HCT116 (cell line): ENCODE measurements around the gene RNF130. TPM values are rescaled to one million over a fixed set of nuclear protein-coding genes. Genes with fewer than 3 reads are reported as not detected.

Experiments
- ATAC-seq: fragments of 200-7000 bp; cut with Tn5 transposase; 2 replicates; pipeline ENCODE4 v1.9.1; 2020; ENCODE audit warnings: mild to moderate bottlenecking, moderate library complexity
- BruUV-seq: library from RNA; stranded (reverse); fragments of 400-500 nt; replicated peaks from 2 replicates; lab custom pipeline; 2021; lab: Mats Ljungman, UMichigan
- CTCF ChIA-PET: fragments of 300-600 bp; sonication (Branson Sonifier 250); formaldehyde crosslinking; loops from one replicate; lab custom pipeline; 2021; ENCODE audit warnings: antibody characterized with exemption; lab: Charles Lee
- POLR2A ChIA-PET: fragments of 300-600, 350-600 bp; sonication (Branson Sonifier 250); formaldehyde crosslinking; loops from one replicate; lab custom pipeline; 2021; ENCODE audit warnings: antibody characterized with exemption; lab: Charles Lee
- RAD21 ChIA-PET, 2 experiments: fragments of 300-600 bp; sonication (Branson Sonifier 250); formaldehyde crosslinking; loops; one replicate each; lab custom pipeline; 2023; ENCODE audit warnings: low total read pairs in 2 of 2; ENCODE audit not compliant: uncharacterized antibody in 2 of 2, unreplicated experiment in 2 of 2, low non-redundant PET in 1 of 2; lab: Charles Lee
- DNase-seq: peaks from one replicate; pipeline ENCODE4 v3.0.0-alpha.2; 2010; ENCODE audit warnings: low read depth, low spot score
- H2AFZ ChIP-seq: fragments of 200-600 bp; shearing (Covaris generic), sonication (generic); 2 replicates; pipeline ENCODE4 v1.6.1; 2017; ENCODE audit warnings: low read depth, mixed run types, mixed read lengths, antibody characterized with exemption, low read length; ENCODE audit not compliant: poor library complexity, severe bottlenecking
- H3K27ac ChIP-seq: 2 replicates; pipeline ENCODE4 v1.5.1; 2012; ENCODE audit warnings: low read depth, low read length
- H3K27me3 ChIP-seq: fragments of 200-600 bp; sonication (generic); 2 replicates; pipeline ENCODE4 v1.6.1; 2016; ENCODE audit warnings: mixed run types, low read length, mixed read lengths; ENCODE audit not compliant: insufficient read depth
- H3K36me3 ChIP-seq, 2 experiments: fragments of 200-500 bp in 1 of 2; fragments of 200-600 bp in 1 of 2; sonication (Bioruptor generic) in 1 of 2; sonication (generic) in 1 of 2; 2 replicates each; pipeline versions ENCODE4 v1.5.1 to v1.6.1; 2014 to 2016; ENCODE audit warnings: low read length in 2 of 2, inconsistent platforms in 1 of 2, mixed read lengths in 1 of 2, mixed run types in 1 of 2; ENCODE audit not compliant: insufficient read depth in 2 of 2, control insufficient read depth in 1 of 2
- H3K4me1 ChIP-seq, 2 experiments: fragments of 200-600 bp in 1 of 2; sonication (generic) in 1 of 2; 2 replicates each; pipeline versions ENCODE4 v1.5.1 to v1.6.1; 2012 to 2017; ENCODE audit warnings: low read length in 2 of 2, inconsistent platforms in 1 of 2, mild to moderate bottlenecking in 1 of 2, mixed read lengths in 1 of 2, mixed run types in 1 of 2, moderate library complexity in 1 of 2; ENCODE audit not compliant: insufficient read depth in 2 of 2, control insufficient read depth in 1 of 2
- H3K4me2 ChIP-seq: fragments of 200-600 bp; sonication (generic); 2 replicates; pipeline ENCODE4 v1.6.1; 2017; ENCODE audit warnings: mixed run types, low read length, mixed read lengths
- H3K4me3 ChIP-seq, 2 experiments: fragments of 200-600 bp in 1 of 2; sonication (generic) in 1 of 2; replicated peaks in 1 of 2; 2 replicates each; pipeline ENCODE4 v1.5.1; 2011 to 2016; ENCODE audit warnings: low read length in 2 of 2, control low read depth in 1 of 2, low read depth in 1 of 2, mild to moderate bottlenecking in 1 of 2, mixed read lengths in 1 of 2, mixed run types in 1 of 2
- H3K79me2 ChIP-seq: fragments of 200-600 bp; sonication (generic); 2 replicates; pipeline ENCODE4 v1.6.1; 2017; ENCODE audit warnings: mild to moderate bottlenecking, mixed run types, low read length, moderate library complexity, mixed read lengths; ENCODE audit not compliant: insufficient read depth
- H3K9ac ChIP-seq: fragments of 200-600 bp; sonication (generic); 2 replicates; pipeline ENCODE4 v1.6.1; 2016; ENCODE audit warnings: low read length, mixed read lengths
- H3K9me2 ChIP-seq: fragments of 200-600 bp; sonication (generic), shearing (Covaris generic); 2 replicates; pipeline ENCODE4 v1.6.1; 2017; ENCODE audit warnings: mixed run types, mild to moderate bottlenecking, moderate library complexity; ENCODE audit not compliant: insufficient read depth
- H3K9me3 ChIP-seq, 2 experiments: fragments of 200-500 bp in 1 of 2; fragments of 200-600 bp in 1 of 2; sonication (Bioruptor generic) in 1 of 2; sonication (generic) in 1 of 2; 2 replicates each; pipeline ENCODE4 v1.6.1; 2014 to 2017; ENCODE audit warnings: low read length in 2 of 2, mixed read lengths in 2 of 2, inconsistent platforms in 1 of 2, low read depth in 1 of 2, mild to moderate bottlenecking in 1 of 2, mixed run types in 1 of 2, moderate library complexity in 1 of 2; ENCODE audit not compliant: control insufficient read depth in 1 of 2, insufficient read depth in 1 of 2
- H4K20me1 ChIP-seq: fragments of 200-600 bp; sonication (generic), shearing (Covaris generic); 2 replicates; pipeline ENCODE4 v1.6.1; 2017; ENCODE audit warnings: mixed run types, mild to moderate bottlenecking, moderate library complexity; ENCODE audit not compliant: insufficient read depth
- CBX3 ChIP-seq: IDR thresholded peaks from 2 replicates; pipeline ENCODE4 v1.6.1; 2012; ENCODE audit warnings: low read depth
- CEBPB ChIP-seq: IDR thresholded peaks from 2 replicates; pipeline ENCODE4 v1.6.1; 2012; ENCODE audit warnings: low read depth
- ELF1 ChIP-seq: IDR thresholded peaks from 2 replicates; pipeline ENCODE4 v1.6.1; 2012; ENCODE audit warnings: low read depth, borderline replicate concordance
- EZH2 ChIP-seq: fragments of 200-600 bp; sonication (generic); IDR thresholded peaks from 2 replicates; pipeline ENCODE4 v1.6.1; 2017; ENCODE audit warnings: antibody characterized with exemption, mixed run types
- EZH2phosphoT487 ChIP-seq: fragments of 200-600 bp; IDR thresholded peaks from 2 replicates; pipeline ENCODE4 v1.6.1; 2018; ENCODE audit warnings: antibody characterized with exemption, borderline replicate concordance
- FOSL1 ChIP-seq: IDR thresholded peaks from 2 replicates; pipeline ENCODE4 v1.6.1; 2012; ENCODE audit warnings: low read depth
- JUND ChIP-seq: IDR thresholded peaks from 2 replicates; pipeline ENCODE4 v1.6.1; 2012
- POLR2A ChIP-seq: IDR thresholded peaks from 2 replicates; pipeline ENCODE4 v1.7.0; 2011; ENCODE audit warnings: borderline replicate concordance; ENCODE audit not compliant: insufficient read depth, insufficient read length; ENCODE audit errors: extremely low read depth
- POLR2AphosphoS5 ChIP-seq: IDR thresholded peaks from 2 replicates; pipeline ENCODE4 v1.6.1; 2011; ENCODE audit warnings: mild to moderate bottlenecking, low read depth, low read length, moderate library complexity
- SP1 ChIP-seq: IDR thresholded peaks from 2 replicates; pipeline ENCODE4 v1.6.1; 2012; ENCODE audit warnings: low read depth
- SRF ChIP-seq: IDR thresholded peaks from 2 replicates; pipeline ENCODE4 v1.6.1; 2012; ENCODE audit warnings: low read depth
- TCF7L2 ChIP-seq: IDR thresholded peaks from 2 replicates; pipeline ENCODE4 v1.7.0; 2011; ENCODE audit warnings: borderline replicate concordance, inconsistent platforms; ENCODE audit not compliant: insufficient read depth, insufficient read length; ENCODE audit errors: extremely low read depth
- ZFX ChIP-seq: fragments of 450-650 bp; IDR thresholded peaks from 2 replicates; pipeline ENCODE4 v1.6.1; 2017
- ZNF274 ChIP-seq: fragments of 200-500 bp; sonication (Bioruptor generic); IDR thresholded peaks from 2 replicates; pipeline ENCODE4 v1.6.1; 2014; ENCODE audit warnings: mild to moderate bottlenecking, low read depth, low read length, inconsistent platforms
- intact Hi-C: fragments of 100-400 bp; cut with micrococcal nuclease; formaldehyde crosslinking; loops from 2 replicates; pipeline ENCODE4 v1.10.0; 2022
- total RNA-seq: library from RNA; stranded (reverse); gene quantifications from one replicate; pipeline ENCODE4 v1.2.1, GENCODE V29; 2021; ENCODE audit not compliant: unreplicated experiment
- TF ChIP-seq, protein P1 (sequence below): IDR thresholded peaks from 2 replicates; pipeline ENCODE4 v1.6.1; 2011; ENCODE audit warnings: mild to moderate bottlenecking, low read length, moderate library complexity; ENCODE audit not compliant: insufficient replicate concordance; ENCODE audit errors: extremely low read depth
- TF ChIP-seq, protein P2 (sequence below): IDR thresholded peaks from 2 replicates; pipeline ENCODE4 v1.6.1; 2012; ENCODE audit warnings: low read depth
- TF ChIP-seq, protein P3 (sequence below): IDR thresholded peaks from 2 replicates; pipeline ENCODE4 v1.6.1; 2012
- TF ChIP-seq, protein P4 (sequence below), 3 experiments: fragments of 200-600 bp in 1 of 3; sonication (generic) in 1 of 3; IDR thresholded peaks in 2 of 3; conservative IDR thresholded peaks in 1 of 3; 2 replicates each; pipeline ENCODE4 v1.5.1; 2012 to 2017; ENCODE audit warnings: low read depth in 2 of 3, low read length in 2 of 3, antibody characterized with exemption in 1 of 3, borderline replicate concordance in 1 of 3, control low read depth in 1 of 3, mild to moderate bottlenecking in 1 of 3, mixed read lengths in 1 of 3, mixed run types in 1 of 3, moderate library complexity in 1 of 3; ENCODE audit not compliant: insufficient read depth in 1 of 3
- TF ChIP-seq, protein P5 (sequence below): IDR thresholded peaks from 2 replicates; pipeline ENCODE4 v1.6.1; 2012

RNF130 gene
- total RNA-seq, 1 experiment from 2014 or later: 34.9 TPM

DNA sequence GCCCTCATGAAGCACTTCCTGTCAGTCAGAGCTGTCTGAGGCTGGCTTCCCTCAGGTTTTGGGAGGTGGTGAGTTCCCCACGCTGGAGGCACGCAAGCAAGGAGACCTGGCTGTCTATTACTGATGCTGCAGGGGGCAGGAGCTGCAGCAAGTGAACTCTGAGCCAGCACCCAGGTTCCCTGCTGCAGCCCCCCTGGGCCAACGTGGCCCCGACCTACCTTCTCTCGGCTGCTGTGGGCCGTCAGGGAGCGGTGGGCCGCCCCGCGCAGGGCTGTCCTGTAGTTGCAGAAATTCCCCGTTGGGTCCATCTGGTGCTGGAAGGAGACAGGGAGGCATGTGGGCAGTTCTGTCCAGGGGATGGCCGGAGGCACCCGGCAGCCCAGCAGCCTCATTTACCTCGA lies 46.8 kb upstream of the RNF130 start:
- ChIA-PET CTCF (no interaction called here), POLR2A (no interaction called here), RAD21 (no interaction called here)
- H3K9me2 ChIP-seq: no peaks in the 10 kb centered on the region
- DNase-seq (no peak), ATAC-seq (no peak)
- no TSS peak for BruUV-seq
- no peaks in the 10 kb centered on the region for H3K79me2 ChIP-seq
- H2AFZ ChIP-seq: no peak overlapping the region
- peaks cover 0 to 5% of the 10 kb centered on the region in 2 experiments; a peak in 1 of 4 replicates for H3K4me1 ChIP-seq
- no peaks in the 10 kb centered on the region for H4K20me1 ChIP-seq
- no peaks in the 10 kb centered on the region for H3K27me3 ChIP-seq
- H3K27ac ChIP-seq: no peak overlapping the region
- no peak overlapping the region for H3K4me2 ChIP-seq
- no peaks in the 10 kb centered on the region for H3K36me3 ChIP-seq
- intact Hi-C loops: no loop called here
- no peak overlapping the region for H3K4me3 ChIP-seq
- no peak for TF ChIP-seq ZNF274
- TF ChIP-seq, protein P1, sequence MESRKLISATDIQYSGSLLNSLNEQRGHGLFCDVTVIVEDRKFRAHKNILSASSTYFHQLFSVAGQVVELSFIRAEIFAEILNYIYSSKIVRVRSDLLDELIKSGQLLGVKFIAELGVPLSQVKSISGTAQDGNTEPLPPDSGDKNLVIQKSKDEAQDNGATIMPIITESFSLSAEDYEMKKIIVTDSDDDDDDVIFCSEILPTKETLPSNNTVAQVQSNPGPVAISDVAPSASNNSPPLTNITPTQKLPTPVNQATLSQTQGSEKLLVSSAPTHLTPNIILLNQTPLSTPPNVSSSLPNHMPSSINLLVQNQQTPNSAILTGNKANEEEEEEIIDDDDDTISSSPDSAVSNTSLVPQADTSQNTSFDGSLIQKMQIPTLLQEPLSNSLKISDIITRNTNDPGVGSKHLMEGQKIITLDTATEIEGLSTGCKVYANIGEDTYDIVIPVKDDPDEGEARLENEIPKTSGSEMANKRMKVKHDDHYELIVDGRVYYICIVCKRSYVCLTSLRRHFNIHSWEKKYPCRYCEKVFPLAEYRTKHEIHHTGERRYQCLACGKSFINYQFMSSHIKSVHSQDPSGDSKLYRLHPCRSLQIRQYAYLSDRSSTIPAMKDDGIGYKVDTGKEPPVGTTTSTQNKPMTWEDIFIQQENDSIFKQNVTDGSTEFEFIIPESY: no peak
- TF ChIP-seq, protein P2, sequence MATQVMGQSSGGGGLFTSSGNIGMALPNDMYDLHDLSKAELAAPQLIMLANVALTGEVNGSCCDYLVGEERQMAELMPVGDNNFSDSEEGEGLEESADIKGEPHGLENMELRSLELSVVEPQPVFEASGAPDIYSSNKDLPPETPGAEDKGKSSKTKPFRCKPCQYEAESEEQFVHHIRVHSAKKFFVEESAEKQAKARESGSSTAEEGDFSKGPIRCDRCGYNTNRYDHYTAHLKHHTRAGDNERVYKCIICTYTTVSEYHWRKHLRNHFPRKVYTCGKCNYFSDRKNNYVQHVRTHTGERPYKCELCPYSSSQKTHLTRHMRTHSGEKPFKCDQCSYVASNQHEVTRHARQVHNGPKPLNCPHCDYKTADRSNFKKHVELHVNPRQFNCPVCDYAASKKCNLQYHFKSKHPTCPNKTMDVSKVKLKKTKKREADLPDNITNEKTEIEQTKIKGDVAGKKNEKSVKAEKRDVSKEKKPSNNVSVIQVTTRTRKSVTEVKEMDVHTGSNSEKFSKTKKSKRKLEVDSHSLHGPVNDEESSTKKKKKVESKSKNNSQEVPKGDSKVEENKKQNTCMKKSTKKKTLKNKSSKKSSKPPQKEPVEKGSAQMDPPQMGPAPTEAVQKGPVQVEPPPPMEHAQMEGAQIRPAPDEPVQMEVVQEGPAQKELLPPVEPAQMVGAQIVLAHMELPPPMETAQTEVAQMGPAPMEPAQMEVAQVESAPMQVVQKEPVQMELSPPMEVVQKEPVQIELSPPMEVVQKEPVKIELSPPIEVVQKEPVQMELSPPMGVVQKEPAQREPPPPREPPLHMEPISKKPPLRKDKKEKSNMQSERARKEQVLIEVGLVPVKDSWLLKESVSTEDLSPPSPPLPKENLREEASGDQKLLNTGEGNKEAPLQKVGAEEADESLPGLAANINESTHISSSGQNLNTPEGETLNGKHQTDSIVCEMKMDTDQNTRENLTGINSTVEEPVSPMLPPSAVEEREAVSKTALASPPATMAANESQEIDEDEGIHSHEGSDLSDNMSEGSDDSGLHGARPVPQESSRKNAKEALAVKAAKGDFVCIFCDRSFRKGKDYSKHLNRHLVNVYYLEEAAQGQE: no peak
- TF ChIP-seq, protein P3, sequence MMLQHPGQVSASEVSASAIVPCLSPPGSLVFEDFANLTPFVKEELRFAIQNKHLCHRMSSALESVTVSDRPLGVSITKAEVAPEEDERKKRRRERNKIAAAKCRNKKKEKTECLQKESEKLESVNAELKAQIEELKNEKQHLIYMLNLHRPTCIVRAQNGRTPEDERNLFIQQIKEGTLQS: no peak
- no peak for TF ChIP-seq ELF1
- no peak for TF ChIP-seq CBX3
- TF ChIP-seq TCF7L2: no peak
- TF ChIP-seq SP1: no peak
- TF ChIP-seq ZFX: no peak
- TF ChIP-seq CEBPB: no peak
- TF ChIP-seq, protein P4, sequence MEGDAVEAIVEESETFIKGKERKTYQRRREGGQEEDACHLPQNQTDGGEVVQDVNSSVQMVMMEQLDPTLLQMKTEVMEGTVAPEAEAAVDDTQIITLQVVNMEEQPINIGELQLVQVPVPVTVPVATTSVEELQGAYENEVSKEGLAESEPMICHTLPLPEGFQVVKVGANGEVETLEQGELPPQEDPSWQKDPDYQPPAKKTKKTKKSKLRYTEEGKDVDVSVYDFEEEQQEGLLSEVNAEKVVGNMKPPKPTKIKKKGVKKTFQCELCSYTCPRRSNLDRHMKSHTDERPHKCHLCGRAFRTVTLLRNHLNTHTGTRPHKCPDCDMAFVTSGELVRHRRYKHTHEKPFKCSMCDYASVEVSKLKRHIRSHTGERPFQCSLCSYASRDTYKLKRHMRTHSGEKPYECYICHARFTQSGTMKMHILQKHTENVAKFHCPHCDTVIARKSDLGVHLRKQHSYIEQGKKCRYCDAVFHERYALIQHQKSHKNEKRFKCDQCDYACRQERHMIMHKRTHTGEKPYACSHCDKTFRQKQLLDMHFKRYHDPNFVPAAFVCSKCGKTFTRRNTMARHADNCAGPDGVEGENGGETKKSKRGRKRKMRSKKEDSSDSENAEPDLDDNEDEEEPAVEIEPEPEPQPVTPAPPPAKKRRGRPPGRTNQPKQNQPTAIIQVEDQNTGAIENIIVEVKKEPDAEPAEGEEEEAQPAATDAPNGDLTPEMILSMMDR (IDR thresholded peaks at IDR 0.05 in 2 of 3, conservative IDR thresholded peaks at IDR 0.05 in 1 of 3; ENCODE audit: borderline replicate concordance in 1 of 3, insufficient read depth in 1 of 3, low read depth in 2 of 3, low read length in 2 of 3): no peak
- no peak for TF ChIP-seq SRF
- no peak for TF ChIP-seq EZH2
- TF ChIP-seq, protein P5, sequence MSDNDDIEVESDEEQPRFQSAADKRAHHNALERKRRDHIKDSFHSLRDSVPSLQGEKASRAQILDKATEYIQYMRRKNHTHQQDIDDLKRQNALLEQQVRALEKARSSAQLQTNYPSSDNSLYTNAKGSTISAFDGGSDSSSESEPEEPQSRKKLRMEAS: no peak
- no peak for TF ChIP-seq POLR2A
- no peak for TF ChIP-seq JUND
- TF ChIP-seq POLR2AphosphoS5: no peak
- no peak for TF ChIP-seq EZH2phosphoT487
- TF ChIP-seq FOSL1: no peak
- no peak overlapping the region for H3K9ac ChIP-seq
- no peaks in the 10 kb centered on the region for H3K9me3 ChIP-seq
